HepG2 (cell line): ENCODE results near the gene PRDX6.

Source experiments
- BORCS8-MEF2B ChIP-seq: sonication (generic); formaldehyde crosslinking; IDR thresholded peaks from 2 replicates; pipeline ENCODE4 v1.8.0; 2022; ENCODE audit warnings: mild to moderate bottlenecking, missing genetic modification reagents
- JUN ChIP-seq: sonication (generic); formaldehyde crosslinking; IDR thresholded peaks from 2 replicates; pipeline ENCODE4 v1.4.0; 2020; ENCODE audit warnings: mild to moderate bottlenecking, missing genetic modification reagents
- MTA1 ChIP-seq: sonication (generic); formaldehyde crosslinking; IDR thresholded peaks from 2 replicates; pipeline ENCODE4 v1.4.0; 2020; ENCODE audit warnings: missing genetic modification reagents, mild to moderate bottlenecking, borderline replicate concordance
- NR2F2 ChIP-seq: IDR thresholded peaks from 2 replicates; pipeline ENCODE4 v1.6.1; 2012; ENCODE audit warnings: low read depth, inconsistent platforms, borderline replicate concordance
- ZKSCAN1 ChIP-seq: fragments of 150-350 bp; IDR thresholded peaks from 2 replicates; pipeline ENCODE4 v1.6.1; 2014; ENCODE audit warnings: low read length
- ZNF292 ChIP-seq: sonication (generic); formaldehyde crosslinking; IDR thresholded peaks from 2 replicates; pipeline ENCODE4 v1.8.1; 2022; ENCODE audit warnings: mild to moderate bottlenecking, low read depth, missing genetic modification reagents, borderline replicate concordance
- ZNF670 ChIP-seq: sonication (generic); formaldehyde crosslinking; IDR thresholded peaks from 2 replicates; pipeline ENCODE4 v1.8.0; 2022; ENCODE audit warnings: mild to moderate bottlenecking, missing genetic modification reagents, borderline replicate concordance
- ZZZ3 ChIP-seq: sonication (generic); formaldehyde crosslinking; IDR thresholded peaks from 2 replicates; pipeline ENCODE4 v1.4.0; 2020; ENCODE audit warnings: missing genetic modification reagents, mild to moderate bottlenecking, borderline replicate concordance
- TF ChIP-seq, protein P1 (sequence below): sonication (generic); formaldehyde crosslinking; IDR thresholded peaks from 2 replicates; pipeline ENCODE4 v1.5.0; 2020; ENCODE audit warnings: mild to moderate bottlenecking, missing genetic modification reagents, moderate library complexity

DNA sequence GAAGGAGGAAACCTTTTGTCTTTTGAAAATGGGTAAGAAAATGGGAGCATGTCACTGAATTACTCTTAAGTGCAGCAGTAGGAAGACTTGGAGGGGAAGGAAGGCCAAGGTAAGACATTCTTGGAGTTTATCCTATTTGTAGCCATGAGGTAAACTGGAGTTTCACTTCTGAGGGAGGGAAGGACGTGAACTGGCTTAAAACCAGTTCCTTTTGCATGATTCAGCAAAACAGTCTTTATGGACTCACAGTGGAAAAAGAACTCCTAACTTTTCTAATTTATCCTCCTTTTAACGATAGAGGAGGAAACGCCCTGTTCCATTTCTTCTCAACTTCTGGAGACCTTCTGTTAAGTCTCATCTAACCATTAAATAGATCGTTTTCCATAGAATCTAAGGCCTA is 2.5 kb downstream of the PRDX6 start:
- TF ChIP-seq NR2F2 = no peak
- no peak for TF ChIP-seq BORCS8-MEF2B (CRISPR knock-in tag)
- TF ChIP-seq ZNF670 (CRISPR knock-in tag) = no peak
- no peak for TF ChIP-seq MTA1
- no peak for TF ChIP-seq ZZZ3 (CRISPR knock-in tag)
- no peak for TF ChIP-seq ZNF292 (CRISPR knock-in tag)
- no peak for TF ChIP-seq JUN
- no peak for TF ChIP-seq ZKSCAN1
- TF ChIP-seq, protein P1, sequence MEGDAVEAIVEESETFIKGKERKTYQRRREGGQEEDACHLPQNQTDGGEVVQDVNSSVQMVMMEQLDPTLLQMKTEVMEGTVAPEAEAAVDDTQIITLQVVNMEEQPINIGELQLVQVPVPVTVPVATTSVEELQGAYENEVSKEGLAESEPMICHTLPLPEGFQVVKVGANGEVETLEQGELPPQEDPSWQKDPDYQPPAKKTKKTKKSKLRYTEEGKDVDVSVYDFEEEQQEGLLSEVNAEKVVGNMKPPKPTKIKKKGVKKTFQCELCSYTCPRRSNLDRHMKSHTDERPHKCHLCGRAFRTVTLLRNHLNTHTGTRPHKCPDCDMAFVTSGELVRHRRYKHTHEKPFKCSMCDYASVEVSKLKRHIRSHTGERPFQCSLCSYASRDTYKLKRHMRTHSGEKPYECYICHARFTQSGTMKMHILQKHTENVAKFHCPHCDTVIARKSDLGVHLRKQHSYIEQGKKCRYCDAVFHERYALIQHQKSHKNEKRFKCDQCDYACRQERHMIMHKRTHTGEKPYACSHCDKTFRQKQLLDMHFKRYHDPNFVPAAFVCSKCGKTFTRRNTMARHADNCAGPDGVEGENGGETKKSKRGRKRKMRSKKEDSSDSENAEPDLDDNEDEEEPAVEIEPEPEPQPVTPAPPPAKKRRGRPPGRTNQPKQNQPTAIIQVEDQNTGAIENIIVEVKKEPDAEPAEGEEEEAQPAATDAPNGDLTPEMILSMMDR (CRISPR knock-in tag) = no peak
